ENCODE results near the gene EGFL7.
"Not testable (repeated sequence)": the region's sequence is repeated elsewhere in the genome, so short reads cannot be mapped to it uniquely, and the experiment has no call there.

EGFL7 gene

DNA sequence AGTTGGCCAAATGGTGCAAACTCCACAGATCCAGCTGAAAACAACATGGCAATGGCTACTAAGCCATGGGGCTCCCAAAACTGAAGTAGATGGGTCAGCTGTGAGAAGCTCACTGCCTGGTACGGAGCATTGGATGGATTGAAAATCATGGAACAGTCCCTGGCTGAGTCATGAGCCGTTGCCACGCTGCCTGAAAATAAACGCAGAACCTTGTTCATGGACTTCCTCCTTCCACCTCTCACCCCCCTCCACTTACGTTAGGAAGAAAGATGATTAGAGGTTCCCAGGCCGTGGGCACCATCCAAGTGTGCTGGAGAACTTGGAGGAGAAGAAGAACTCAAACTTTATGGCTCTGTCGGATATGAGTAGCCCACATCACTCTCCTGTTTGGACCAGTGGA is 42.8 kb downstream of the EGFL7 start:
- DNase-seq, result no peak

- no peak for DNase-seq
These were observed 44.3 kb downstream of the EGFL7 start for GRCh38 chr9:136707011-136707410.

DNA sequence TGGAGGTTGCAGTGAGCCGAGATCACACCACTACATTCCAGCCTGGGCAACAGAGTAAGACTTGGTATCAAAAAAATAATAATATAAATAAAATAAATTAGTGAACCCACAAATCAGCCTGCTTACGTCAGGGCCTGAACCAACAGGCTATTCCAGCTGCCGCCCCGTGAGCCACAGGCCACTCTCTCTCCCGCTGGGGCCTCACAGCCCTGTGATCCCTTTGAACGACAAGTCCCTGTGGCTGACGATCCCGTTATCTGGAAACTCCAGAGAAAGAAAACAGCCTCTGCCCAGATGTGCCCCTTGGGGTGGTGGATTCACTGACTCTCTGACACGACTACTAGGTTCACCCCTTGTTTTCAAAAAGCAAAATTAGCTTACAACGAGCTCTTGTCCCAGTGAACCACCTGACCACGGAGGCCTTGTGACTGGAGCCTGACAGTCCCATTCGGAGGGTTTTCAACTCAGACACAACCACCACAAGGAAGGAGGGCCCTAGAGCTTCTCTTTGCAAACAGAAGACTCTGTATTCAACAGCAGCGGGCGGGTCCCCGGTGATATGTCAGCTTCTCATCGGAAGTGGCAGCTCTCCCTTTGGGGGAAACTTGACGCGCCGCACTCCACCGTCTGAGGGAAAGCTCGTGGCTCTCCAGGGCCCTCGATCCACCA is 45.3 kb downstream of the EGFL7 start:
- no peak for DNase-seq

- DNase-seq, result no peak
These were observed 46.9 kb downstream of the EGFL7 start for GRCh38 chr9:136709454-136710109.

GRCh38 chr9:136710543-136710942 is 47.8 kb downstream of the EGFL7 start:
- DNase-seq, result no peak

DNA sequence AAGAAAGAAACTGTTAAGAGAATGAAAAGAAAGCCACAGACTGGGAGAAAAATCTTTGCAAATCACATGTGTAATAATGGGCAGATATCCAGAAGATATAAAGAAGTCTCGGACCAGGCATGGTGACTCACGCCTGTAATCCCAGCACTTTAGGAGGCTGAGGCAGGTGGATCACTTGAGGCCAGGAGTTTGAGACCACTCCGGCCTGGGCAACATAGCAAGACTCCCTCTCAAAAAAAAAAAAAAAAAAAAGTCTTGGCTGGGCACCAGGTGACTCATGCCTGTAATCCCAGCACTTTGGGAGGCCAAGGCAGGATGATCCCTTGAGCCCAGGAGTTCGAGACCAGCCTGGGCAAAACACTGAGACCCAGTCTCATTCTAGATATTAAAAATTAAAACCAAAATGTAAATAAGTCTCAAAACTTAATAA is 48.5 kb downstream of the EGFL7 start:
- DNase-seq, result not testable (repeated sequence)

DNA sequence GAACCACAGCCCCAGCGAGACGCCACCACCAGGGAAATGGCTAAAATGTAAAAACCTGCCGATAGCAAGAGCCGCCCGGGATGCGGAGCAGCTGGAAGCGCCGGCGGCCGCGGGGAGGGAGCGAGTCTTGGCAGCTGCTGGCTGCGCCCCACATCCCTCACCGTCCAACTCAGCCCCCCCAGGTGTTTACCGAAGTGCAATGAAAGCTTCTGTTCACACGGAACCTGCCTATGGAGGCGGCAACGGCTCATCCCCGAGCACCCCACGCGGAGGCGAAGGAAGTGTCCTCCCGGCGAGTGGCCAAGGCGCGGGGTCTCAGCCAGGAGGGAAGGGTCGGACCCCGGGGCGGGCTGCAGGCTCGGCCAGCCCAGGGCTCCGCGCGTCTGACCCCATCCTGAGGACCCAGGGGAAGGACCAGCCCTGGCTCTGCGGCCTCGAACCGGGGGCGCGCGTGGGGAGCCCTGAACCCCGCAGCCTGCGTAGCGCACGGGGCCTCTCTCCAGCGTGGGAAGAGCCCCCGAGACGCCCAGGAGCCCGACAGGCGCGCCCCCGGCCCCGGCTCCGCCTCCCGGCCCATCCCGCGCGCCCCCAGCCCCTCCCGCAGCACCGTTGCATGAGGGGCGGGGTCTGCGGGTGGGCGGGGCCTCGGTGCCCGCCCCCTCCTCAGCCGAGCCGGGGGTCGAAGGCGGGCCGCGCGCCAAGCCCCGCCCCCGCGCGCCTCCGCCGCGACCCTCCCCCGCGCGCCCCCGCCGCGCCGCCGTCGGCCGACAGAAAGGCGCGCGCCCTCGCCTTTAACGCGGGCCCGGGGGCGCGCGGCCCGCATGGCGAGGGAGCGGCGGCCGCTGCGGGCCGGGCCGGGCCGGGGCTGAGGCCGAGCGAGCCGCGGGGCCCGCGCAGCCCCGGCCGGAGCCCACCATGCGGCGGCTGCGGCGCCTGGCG is 49.3 kb downstream of the EGFL7 start, which contains the start of gene DIPK1B:
DIPK1B (plus strand) TSS at position 822 of the 939 bp plus-strand sequence; CDS start at position 916, 94 bp downstream.
- DNase-seq, result no peak

DNA sequence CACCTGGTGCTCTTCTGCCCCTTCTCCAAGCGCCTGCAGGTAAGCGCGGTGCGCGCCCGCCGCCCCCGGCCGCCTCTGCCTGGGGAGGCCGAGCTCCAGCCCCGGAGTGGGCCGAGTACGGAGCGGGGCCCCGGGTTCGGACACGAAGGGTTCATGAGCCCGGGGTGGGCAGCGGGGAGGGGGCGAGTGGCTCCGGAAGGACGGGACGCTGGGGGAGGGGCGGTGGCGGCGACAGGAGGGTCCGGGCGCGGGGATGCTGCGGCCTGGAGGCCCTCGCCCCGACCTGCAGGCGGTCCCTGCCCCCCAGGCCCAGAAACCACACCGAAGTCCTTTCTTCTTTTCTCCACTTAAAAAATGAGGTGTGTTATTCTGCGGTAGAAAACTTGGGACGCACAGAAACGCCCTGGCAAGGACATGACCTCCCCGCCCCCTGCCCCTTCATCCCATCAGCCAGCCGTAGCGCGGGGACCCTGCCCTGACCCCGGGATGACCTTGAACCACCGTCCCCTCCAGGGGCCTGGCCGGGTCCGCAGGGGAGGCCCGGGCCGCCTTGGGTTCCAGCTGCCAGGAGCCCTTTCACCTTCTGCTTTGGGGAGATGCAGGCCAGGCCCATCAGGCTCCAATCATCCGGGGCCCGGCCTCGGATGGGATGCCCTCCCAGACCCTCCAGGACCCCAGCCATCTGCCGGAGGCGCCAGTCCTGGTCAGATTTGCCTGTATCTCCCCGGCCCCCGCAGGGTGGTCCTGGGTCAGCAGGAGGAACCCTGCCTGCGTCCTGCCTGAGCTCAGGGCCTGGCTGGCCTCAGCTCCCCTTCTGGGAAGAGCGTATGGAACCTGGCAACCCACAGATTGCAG is 50.2 kb downstream of the EGFL7 start:
- DNase-seq, result no peak

DNA sequence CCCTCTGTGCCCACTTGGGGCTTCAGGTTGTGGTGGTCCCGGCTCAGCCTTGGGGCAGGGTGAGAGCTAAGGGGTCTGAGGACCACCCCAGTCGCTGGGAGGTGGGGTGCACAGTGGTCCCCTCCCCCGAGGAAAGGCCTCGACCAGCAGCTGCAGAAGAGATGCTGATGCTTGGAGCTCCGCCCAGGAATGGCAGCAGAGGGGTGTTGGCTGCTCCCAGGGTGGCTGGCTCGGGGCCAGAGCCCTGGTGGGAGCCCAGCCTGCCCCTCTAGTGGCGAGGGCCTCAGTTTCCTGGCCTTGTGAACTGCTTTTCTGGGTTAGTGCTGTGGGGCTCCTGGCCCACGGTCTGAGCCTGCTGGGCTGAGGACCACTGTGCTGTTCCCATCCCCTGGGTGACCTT is 50.8 kb downstream of the EGFL7 start:
- no peak for DNase-seq

DNA sequence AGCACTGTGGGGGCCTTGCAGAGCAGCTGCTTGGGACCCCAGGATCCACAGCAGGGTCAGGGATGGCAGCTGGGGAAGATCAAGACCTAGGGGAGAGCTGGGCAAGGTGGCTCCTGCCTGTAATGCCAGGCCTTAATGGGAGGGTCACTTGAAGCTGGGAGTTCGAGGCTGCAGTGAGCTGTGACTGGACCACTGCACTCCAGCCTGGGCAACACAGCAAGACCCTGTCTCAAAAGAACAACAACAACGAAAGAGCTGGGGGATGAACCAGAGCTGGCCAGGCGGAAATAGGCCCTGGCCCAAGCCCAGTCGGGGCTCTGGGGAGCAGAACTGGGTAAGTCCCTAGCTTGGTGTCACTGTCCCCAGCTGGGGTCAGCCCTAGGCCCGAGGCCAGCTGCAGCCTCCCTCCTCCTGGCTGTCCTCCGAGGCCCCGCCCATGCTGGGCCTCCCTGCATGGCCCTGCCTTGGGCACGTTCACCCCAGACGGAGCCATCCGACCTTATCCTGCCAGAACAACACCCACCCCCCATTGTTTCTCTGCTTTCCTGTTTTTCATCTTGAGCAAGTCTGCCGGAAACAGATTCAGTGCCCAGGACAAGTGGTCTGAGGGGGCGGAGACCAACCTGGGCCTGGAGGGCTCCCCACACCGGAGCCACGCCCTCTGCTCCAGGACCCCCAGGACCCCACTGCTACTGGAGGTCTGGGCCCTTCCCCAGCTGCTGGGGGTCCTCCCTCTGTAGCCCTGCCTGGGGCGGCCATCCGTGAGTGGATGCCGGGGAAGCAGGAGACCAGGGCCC is 51.6 kb downstream of the EGFL7 start:
- DNase-seq, result no peak

DNA sequence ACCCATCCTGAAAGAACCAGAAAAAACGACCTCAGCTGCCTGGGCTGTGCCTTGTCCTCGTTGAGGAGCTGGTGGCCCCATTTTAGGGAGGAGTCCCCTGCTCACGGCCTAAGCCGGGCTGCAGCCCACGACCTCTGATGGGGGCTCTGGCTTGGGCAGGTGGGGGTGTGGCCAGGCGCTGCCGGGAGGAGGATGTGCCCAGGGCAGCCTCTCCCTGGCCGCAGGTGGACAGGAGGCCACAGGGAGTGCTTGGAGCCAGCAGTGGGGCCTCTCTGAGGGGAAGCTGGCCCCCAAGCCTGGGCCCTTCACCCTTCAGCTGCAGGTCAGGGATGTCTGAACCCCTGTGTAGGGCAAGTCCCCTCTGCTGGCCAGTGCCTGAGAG is 52.2 kb downstream of the EGFL7 start:
- DNase-seq, result no peak

DNA sequence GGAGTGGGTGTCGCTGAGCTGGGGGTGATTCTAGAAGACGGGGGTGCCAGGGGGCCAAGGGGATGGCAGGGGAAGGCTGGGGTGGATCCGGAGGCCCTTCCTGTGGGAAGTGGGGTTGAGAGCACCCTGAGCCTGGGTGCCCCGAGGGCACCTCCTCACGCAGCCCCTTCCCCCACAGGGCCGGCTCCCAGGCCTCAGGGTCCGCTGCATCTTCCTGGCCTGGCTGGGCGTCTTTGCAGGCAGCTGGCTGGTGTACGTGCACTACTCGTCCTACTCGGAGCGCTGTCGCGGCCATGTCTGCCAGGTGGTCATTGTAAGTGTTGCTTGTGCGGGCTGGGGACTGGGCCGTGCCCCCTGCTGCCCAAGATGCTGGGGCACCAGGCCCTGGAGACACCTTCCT is 54.7 kb downstream of the EGFL7 start:
- no peak for DNase-seq

DNA sequence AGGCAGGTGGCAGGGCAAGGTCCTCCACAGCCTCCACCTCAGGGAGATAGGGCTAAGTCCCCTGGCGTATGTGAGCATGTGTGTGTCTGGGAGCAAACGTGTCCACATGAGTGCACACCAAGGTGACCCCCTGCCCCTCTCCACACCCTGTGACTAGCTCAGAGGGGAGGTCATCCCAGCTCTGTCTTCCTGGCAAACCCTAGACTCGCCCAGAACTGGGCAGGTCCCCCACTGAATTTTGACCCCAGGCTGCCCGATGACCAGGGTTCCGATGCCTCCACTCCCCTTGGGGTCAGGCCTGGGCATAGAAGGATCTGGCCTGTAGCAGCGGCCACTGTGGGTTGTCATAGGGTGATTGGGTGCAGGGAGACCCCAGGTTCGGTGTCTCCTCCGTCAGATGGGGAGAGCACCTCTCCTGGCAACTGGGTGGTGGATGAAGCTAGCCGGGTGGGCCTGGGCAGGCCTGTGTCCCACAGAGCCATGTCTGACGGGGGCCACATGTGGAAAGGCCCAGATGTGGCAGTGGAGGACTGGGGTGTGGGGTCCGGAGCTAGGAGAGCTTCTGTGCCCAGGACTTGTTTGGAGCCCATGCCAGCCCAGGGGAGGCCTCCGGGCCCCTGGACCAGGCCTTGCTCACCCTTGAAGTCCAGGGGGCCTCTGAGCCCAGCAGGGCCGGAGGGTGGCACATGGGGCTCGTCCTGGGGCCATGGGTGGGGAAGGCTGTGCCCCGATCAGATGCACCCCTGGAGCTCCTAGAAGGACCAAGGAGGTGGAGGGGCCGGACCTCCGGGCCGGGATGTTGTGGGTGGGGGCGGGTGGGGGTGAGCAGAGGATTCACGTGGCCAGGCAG is 55.9 kb downstream of the EGFL7 start:
- no peak for DNase-seq

- no peak for DNase-seq
These were observed 56.6 kb downstream of the EGFL7 start for GRCh38 chr9:136719195-136719880.

GRCh38 chr9:136720251-136720897 is 57.7 kb downstream of the EGFL7 start:
- no peak for DNase-seq

DNA sequence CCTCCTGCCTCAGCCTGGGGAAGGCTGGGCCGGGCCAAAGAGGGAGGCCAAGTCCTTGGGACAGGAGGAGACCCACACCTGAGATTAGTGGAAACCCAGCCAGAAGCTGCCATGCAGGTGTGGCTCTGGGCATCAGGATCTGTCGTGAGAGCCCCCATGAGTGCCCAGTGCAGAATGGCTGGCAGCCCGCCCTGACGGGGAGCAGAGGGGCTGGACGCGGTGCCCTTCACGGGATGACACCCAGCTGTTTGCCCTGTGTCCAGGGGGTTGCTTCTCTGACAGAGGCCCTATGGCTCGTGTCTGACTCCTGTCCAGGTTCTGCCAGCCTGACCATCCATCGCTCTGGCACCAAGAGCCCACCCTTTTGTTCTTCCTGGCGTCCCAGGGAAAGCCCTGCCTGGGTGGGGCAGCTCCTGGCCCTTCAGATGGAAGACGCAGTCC is 58.2 kb downstream of the EGFL7 start:
- DNase-seq, result no peak

GRCh38 chr9:136721339-136722092 is 58.8 kb downstream of the EGFL7 start:
- no peak for DNase-seq

All from stimulated activated CD4-positive, alpha-beta T cell treated with anti-CD3 and anti-CD28 coated beads, Interleukin-1b, Interleukin-23, amount 100 ng/mL, for 48 hours (primary cell).